ENCODE measurements around the gene MEDAG. TPM values are rescaled to one million over a fixed set of nuclear protein-coding genes. Genes with fewer than 3 reads are reported as not detected.

MEDAG gene
- total RNA-seq, 1 donor from 2014 or later: not detected

- no peak for DNase-seq (ENCODE audit: low spot score)
- Mint-ChIP-seq H3K4me3 (no peak overlapping the region), H3K9me3 (no peaks in the 10 kb centered on the region), H3K36me3 (no peaks in the 10 kb centered on the region), H3K4me1 (peaks cover 10% of the 10 kb centered on the region), H3K27me3 (ENCODE audit: insufficient read depth, low read depth) (peaks cover 3% of the 10 kb centered on the region), H3K27ac (no peak overlapping the region)
- Histone ChIP-seq H4K20me1 (ENCODE audit: low read depth) (no peaks in the 10 kb centered on the region), H3K79me2 (ENCODE audit: low read depth) (no peaks in the 10 kb centered on the region), H3K27me3 (no peaks in the 10 kb centered on the region), H3K36me3 (no peaks in the 10 kb centered on the region), H3K4me3 (no peak overlapping the region), H3K4me2 (no peak overlapping the region), H2AFZ (replicated peaks) (no peak overlapping the region), H3K4me1 (no peaks in the 10 kb centered on the region), H3K9me3 (ENCODE audit: low read depth) (no peaks in the 10 kb centered on the region), H3F3A (ENCODE audit: low read depth) (no peaks in the 10 kb centered on the region), H3K27ac (no peak overlapping the region), H3K9ac (no peak overlapping the region)
- TF ChIP-seq, protein P1, sequence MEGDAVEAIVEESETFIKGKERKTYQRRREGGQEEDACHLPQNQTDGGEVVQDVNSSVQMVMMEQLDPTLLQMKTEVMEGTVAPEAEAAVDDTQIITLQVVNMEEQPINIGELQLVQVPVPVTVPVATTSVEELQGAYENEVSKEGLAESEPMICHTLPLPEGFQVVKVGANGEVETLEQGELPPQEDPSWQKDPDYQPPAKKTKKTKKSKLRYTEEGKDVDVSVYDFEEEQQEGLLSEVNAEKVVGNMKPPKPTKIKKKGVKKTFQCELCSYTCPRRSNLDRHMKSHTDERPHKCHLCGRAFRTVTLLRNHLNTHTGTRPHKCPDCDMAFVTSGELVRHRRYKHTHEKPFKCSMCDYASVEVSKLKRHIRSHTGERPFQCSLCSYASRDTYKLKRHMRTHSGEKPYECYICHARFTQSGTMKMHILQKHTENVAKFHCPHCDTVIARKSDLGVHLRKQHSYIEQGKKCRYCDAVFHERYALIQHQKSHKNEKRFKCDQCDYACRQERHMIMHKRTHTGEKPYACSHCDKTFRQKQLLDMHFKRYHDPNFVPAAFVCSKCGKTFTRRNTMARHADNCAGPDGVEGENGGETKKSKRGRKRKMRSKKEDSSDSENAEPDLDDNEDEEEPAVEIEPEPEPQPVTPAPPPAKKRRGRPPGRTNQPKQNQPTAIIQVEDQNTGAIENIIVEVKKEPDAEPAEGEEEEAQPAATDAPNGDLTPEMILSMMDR (IDR thresholded peaks at IDR 0.05): no peak
- TF ChIP-seq EZH2 (IDR thresholded peaks at IDR 0.05) (no peak), EZH2phosphoT487 (IDR thresholded peaks at IDR 0.05) (no peak)
These were observed 9.8 kb downstream of the MEDAG start for GRCh38 chr13:30915691-30916541.

DNA sequence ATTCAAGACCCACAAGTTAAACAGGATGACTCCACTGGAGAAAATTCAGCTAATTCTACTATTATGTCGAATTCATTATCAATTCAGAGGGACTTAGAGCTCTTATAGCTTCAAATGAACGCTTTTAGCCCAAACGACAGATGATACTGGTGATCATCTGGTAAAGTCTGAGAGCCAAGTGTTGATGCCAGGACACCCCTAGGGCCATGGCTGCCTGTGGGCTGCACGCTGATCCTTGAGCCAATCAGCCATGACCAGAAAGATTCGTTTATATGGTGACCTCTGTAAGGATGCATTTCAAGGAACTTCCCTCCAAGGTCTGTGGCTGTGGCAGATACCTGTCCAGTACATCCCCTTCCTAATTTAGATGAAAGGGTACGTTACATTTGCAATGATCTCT lies 10.9 kb downstream of the MEDAG start:
- Histone ChIP-seq H3K27ac (no peak overlapping the region), H3K4me2 (no peak overlapping the region), H3F3A (ENCODE audit: low read depth) (no peaks in the 10 kb centered on the region), H3K4me1 (no peaks in the 10 kb centered on the region), H3K36me3 (no peaks in the 10 kb centered on the region), H3K9me3 (ENCODE audit: low read depth) (no peaks in the 10 kb centered on the region), H3K27me3 (no peaks in the 10 kb centered on the region), H3K79me2 (ENCODE audit: low read depth) (no peaks in the 10 kb centered on the region), H3K4me3 (no peak overlapping the region), H3K9ac (no peak overlapping the region), H2AFZ (replicated peaks) (no peak overlapping the region), H4K20me1 (ENCODE audit: low read depth) (no peaks in the 10 kb centered on the region)
- peaks cover 2% of the 10 kb centered on the region for H3K27me3 Mint-ChIP-seq (ENCODE audit: insufficient read depth, low read depth)
- H3K36me3 Mint-ChIP-seq: no peaks in the 10 kb centered on the region
- no peaks in the 10 kb centered on the region for H3K9me3 Mint-ChIP-seq
- H3K4me1 Mint-ChIP-seq: peaks cover 10% of the 10 kb centered on the region
- no peak overlapping the region for H3K27ac Mint-ChIP-seq
- no peak for DNase-seq (ENCODE audit: low spot score)
- H3K4me3 Mint-ChIP-seq: no peak overlapping the region
- no peak for TF ChIP-seq EZH2phosphoT487 (IDR thresholded peaks at IDR 0.05)
- no peak for TF ChIP-seq EZH2 (IDR thresholded peaks at IDR 0.05)
- TF ChIP-seq, protein P1 (IDR thresholded peaks at IDR 0.05): no peak

DNA sequence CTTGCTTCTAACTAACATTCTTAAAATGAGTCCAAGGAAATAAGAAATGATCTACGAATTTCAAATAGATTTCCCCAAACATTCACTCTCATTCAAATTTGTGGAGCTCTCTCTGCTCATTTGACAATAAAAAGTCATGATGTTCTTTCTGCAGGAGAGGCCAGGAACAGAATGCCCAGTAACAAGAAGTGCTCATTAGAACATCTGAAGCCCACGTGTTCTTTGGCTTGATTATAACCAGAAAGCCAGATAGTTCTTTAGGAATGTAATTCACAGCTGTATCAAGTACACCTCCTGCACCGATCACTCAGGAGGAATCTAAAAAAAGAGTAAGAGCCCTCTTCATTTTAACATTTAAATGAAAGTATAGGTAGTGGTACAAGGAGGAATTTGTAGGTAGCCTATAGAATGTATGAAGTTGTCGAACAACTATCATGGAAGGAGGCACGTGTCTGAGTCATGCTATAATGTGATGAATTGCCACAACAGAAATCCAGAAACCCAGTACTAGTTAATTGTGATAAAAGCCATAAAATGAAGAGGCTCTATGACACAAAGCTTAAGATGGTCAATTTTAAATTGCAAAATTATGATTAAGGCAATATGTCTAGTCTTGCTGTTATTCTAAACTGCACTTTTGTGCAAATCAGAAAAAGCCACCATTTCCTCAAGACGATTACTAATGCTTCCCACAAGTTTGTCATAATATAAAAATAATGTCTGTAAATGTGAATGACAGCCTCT lies 12.8 kb downstream of the MEDAG start:
- no peaks in the 10 kb centered on the region for H3K4me1 ChIP-seq
- DNase-seq (ENCODE audit: low spot score): no peak
- H3K9ac ChIP-seq: no peak overlapping the region
- H3K27me3 ChIP-seq: no peaks in the 10 kb centered on the region
- H2AFZ ChIP-seq (replicated peaks): no peak overlapping the region
- H3K9me3 ChIP-seq (ENCODE audit: low read depth): no peaks in the 10 kb centered on the region
- Mint-ChIP-seq H3K27me3 (ENCODE audit: insufficient read depth, low read depth) (peaks cover under 1% of the 10 kb centered on the region), H3K9me3 (no peaks in the 10 kb centered on the region), H3K36me3 (no peaks in the 10 kb centered on the region), H3K4me3 (no peak overlapping the region), H3K4me1 (peaks cover 10% of the 10 kb centered on the region), H3K27ac (no peak overlapping the region)
- H3K4me2 ChIP-seq: no peak overlapping the region
- H3K4me3 ChIP-seq: no peak overlapping the region
- no peaks in the 10 kb centered on the region for H3K79me2 ChIP-seq (ENCODE audit: low read depth)
- TF ChIP-seq EZH2phosphoT487 (IDR thresholded peaks at IDR 0.05): no peak
- TF ChIP-seq, protein P1 (IDR thresholded peaks at IDR 0.05): no peak
- TF ChIP-seq EZH2 (IDR thresholded peaks at IDR 0.05): no peak
- H3K27ac ChIP-seq: no peak overlapping the region
- H3F3A ChIP-seq (ENCODE audit: low read depth): no peaks in the 10 kb centered on the region
- H3K36me3 ChIP-seq: no peaks in the 10 kb centered on the region
- no peaks in the 10 kb centered on the region for H4K20me1 ChIP-seq (ENCODE audit: low read depth)
